HEK293 (cell line): ENCODE measurements around the gene SOX6.
"Not testable (repeated sequence)": the region's sequence is repeated elsewhere in the genome, so short reads cannot be mapped to it uniquely, and the experiment has no call there.

Source experiments
- CTCF ChIA-PET: fragments of 350-600 bp; formaldehyde crosslinking; extraction: SDS; loops from one replicate; lab custom pipeline; 2021; ENCODE audit warnings: antibody characterized with exemption; lab: Yijun Ruan, JAX
- POLR2A ChIA-PET: fragments of 300-600 bp; formaldehyde crosslinking; extraction: SDS; loops from one replicate; lab custom pipeline; 2020; ENCODE audit warnings: antibody characterized with exemption, inconsistent platforms; lab: Yijun Ruan, JAX
- H3K27ac ChIP-seq: fragments of 200-500 bp; sonication (Bioruptor generic); 2 replicates; pipeline ENCODE4 v1.5.1; 2014; ENCODE audit warnings: low read depth, low read length, control low read depth, inconsistent platforms; ENCODE audit errors: extremely low read depth
- H3K36me3 ChIP-seq, 2 experiments: fragments of 200-500 bp in 1 of 2; sonication (Bioruptor generic) in 1 of 2; 1 replicate in 1 of 2; 2 replicates in 1 of 2; pipeline ENCODE4 v1.5.1; 2014 to 2017; ENCODE audit warnings: inconsistent platforms in 2 of 2, low read length in 2 of 2; ENCODE audit not compliant: control insufficient read depth in 2 of 2, insufficient read depth in 1 of 2
- H3K4me1 ChIP-seq: fragments of 200-500 bp; sonication (Bioruptor generic); 2 replicates; pipeline ENCODE4 v1.5.1; 2014; ENCODE audit warnings: mild to moderate bottlenecking, low read length, inconsistent platforms; ENCODE audit not compliant: control insufficient read depth, insufficient read depth
- H3K4me3 ChIP-seq: 2 replicates; pipeline ENCODE4 v1.5.1; 2011; ENCODE audit warnings: low read depth, mild to moderate bottlenecking, control low read depth, low read length, moderate library complexity
- H3K9me3 ChIP-seq: fragments of 200-500 bp; sonication (Bioruptor generic); 2 replicates; pipeline ENCODE4 v1.5.1; 2014; ENCODE audit warnings: low read depth, low read length, inconsistent platforms; ENCODE audit not compliant: control insufficient read depth, insufficient read depth
- EGR2 ChIP-seq: fragments of 450-650 bp; formaldehyde crosslinking; IDR thresholded peaks from 2 replicates; pipeline ENCODE4 v1.5.1; 2016; ENCODE audit warnings: low read depth, missing biosample characterization, missing genetic modification characterization
- FEZF1 ChIP-seq: fragments of 450-650 bp; formaldehyde crosslinking; IDR thresholded peaks from 2 replicates; pipeline ENCODE4 v1.5.1; 2016; ENCODE audit warnings: missing biosample characterization, missing genetic modification characterization
- KLF16 ChIP-seq: fragments of 450-650 bp; formaldehyde crosslinking; IDR thresholded peaks from 2 replicates; pipeline ENCODE4 v1.5.1; 2017; ENCODE audit warnings: missing biosample characterization, missing genetic modification characterization
- YY1 ChIP-seq: fragments of 450-650 bp; formaldehyde crosslinking; IDR thresholded peaks from 2 replicates; pipeline ENCODE4 v1.5.1; 2018; ENCODE audit warnings: missing biosample characterization, missing genetic modification characterization
- ZBTB20 ChIP-seq: fragments of 450-650 bp; formaldehyde crosslinking; IDR thresholded peaks from 2 replicates; pipeline ENCODE4 v1.5.1; 2016; ENCODE audit warnings: missing biosample characterization, missing genetic modification characterization
- ZBTB21 ChIP-seq: fragments of 450-650 bp; formaldehyde crosslinking; IDR thresholded peaks from 2 replicates; pipeline ENCODE4 v1.5.1; 2017; ENCODE audit warnings: missing biosample characterization, missing genetic modification characterization
- ZBTB48 ChIP-seq: fragments of 450-650 bp; formaldehyde crosslinking; IDR thresholded peaks from 2 replicates; pipeline ENCODE4 v1.5.1; 2016; ENCODE audit warnings: missing biosample characterization, missing genetic modification characterization
- ZNF146 ChIP-seq: fragments of 450-650 bp; formaldehyde crosslinking; IDR thresholded peaks from 2 replicates; pipeline ENCODE4 v1.5.1; 2016; ENCODE audit warnings: missing biosample characterization, missing genetic modification characterization
- ZNF18 ChIP-seq: fragments of 450-650 bp; formaldehyde crosslinking; IDR thresholded peaks from 2 replicates; pipeline ENCODE4 v1.5.1; 2016; ENCODE audit warnings: missing biosample characterization, missing genetic modification characterization
- ZNF221 ChIP-seq: fragments of 450-650 bp; formaldehyde crosslinking; IDR thresholded peaks from 2 replicates; pipeline ENCODE4 v1.5.1; 2017; ENCODE audit warnings: missing biosample characterization, missing genetic modification characterization, borderline replicate concordance
- ZNF280C ChIP-seq: fragments of 450-650 bp; formaldehyde crosslinking; IDR thresholded peaks from 2 replicates; pipeline ENCODE4 v1.5.1; 2016; ENCODE audit warnings: missing biosample characterization, missing genetic modification characterization
- ZNF362 ChIP-seq: fragments of 450-650 bp; formaldehyde crosslinking; IDR thresholded peaks from 2 replicates; pipeline ENCODE4 v1.5.1; 2016; ENCODE audit warnings: missing biosample characterization, missing genetic modification characterization
- ZNF423 ChIP-seq: fragments of 450-650 bp; formaldehyde crosslinking; IDR thresholded peaks from 2 replicates; pipeline ENCODE4 v1.5.1; 2016; ENCODE audit warnings: missing biosample characterization, missing genetic modification characterization
- ZNF426 ChIP-seq: fragments of 450-650 bp; formaldehyde crosslinking; IDR thresholded peaks from 2 replicates; pipeline ENCODE4 v1.5.1; 2017; ENCODE audit warnings: missing biosample characterization, missing genetic modification characterization, mild to moderate bottlenecking, inconsistent platforms, moderate library complexity
- ZNF449 ChIP-seq: fragments of 450-650 bp; formaldehyde crosslinking; IDR thresholded peaks from 2 replicates; pipeline ENCODE4 v1.5.1; 2017; ENCODE audit warnings: missing biosample characterization, mild to moderate bottlenecking, missing genetic modification characterization, moderate library complexity
- ZNF501 ChIP-seq: fragments of 450-650 bp; formaldehyde crosslinking; IDR thresholded peaks from 2 replicates; pipeline ENCODE4 v1.5.1; 2016; ENCODE audit warnings: missing biosample characterization, missing genetic modification characterization
- ZNF558 ChIP-seq: fragments of 450-650 bp; formaldehyde crosslinking; IDR thresholded peaks from 2 replicates; pipeline ENCODE4 v1.5.1; 2016; ENCODE audit warnings: missing biosample characterization, missing genetic modification characterization
- ZNF561 ChIP-seq: fragments of 450-650 bp; IDR thresholded peaks from 2 replicates; pipeline ENCODE4 v1.5.1; 2018; ENCODE audit warnings: missing biosample characterization, missing genetic modification characterization, borderline replicate concordance
- ZNF580 ChIP-seq: fragments of 450-650 bp; formaldehyde crosslinking; IDR thresholded peaks from 2 replicates; pipeline ENCODE4 v1.5.1; 2016; ENCODE audit warnings: missing biosample characterization, missing genetic modification characterization
- ZNF623 ChIP-seq: fragments of 450-650 bp; formaldehyde crosslinking; IDR thresholded peaks from 2 replicates; pipeline ENCODE4 v1.5.1; 2016; ENCODE audit warnings: missing biosample characterization, missing genetic modification characterization
- ZNF747 ChIP-seq: fragments of 450-650 bp; formaldehyde crosslinking; IDR thresholded peaks from 2 replicates; pipeline ENCODE4 v1.5.1; 2016; ENCODE audit warnings: missing biosample characterization, missing genetic modification characterization
- ZXDB ChIP-seq: fragments of 450-650 bp; formaldehyde crosslinking; IDR thresholded peaks from 2 replicates; pipeline ENCODE4 v1.5.1; 2016; ENCODE audit warnings: missing biosample characterization, missing genetic modification characterization

The SOX6 gene

GRCh38 chr11:16148301-16148931, 207.9 kb downstream of the SOX6 start (continued):
- TF ChIP-seq ZBTB20 (tag by site-specific recombination) (peak; percentile 45), FEZF1 (tag by site-specific recombination) (peak; percentile 56; the same call in 1 of the 2 replicates), ZNF362 (tag by site-specific recombination) (0 out of 2 replicates have a peak, but pooled peaks have one; percentile 38), ZXDB (peak; percentile 32; the same call in 1 of the 2 replicates), ZNF423 (tag by site-specific recombination) (no peak), ZNF747 (tag by site-specific recombination) (no peak), KLF16 (tag by site-specific recombination) (no peak), ZNF426 (no peak), ZNF449 (tag by site-specific recombination) (no peak), YY1 (no peak), EGR2 (tag by site-specific recombination) (peak; percentile 65; the same call in 1 of the 2 replicates), ZBTB21 (tag by site-specific recombination) (no peak), ZNF558 (tag by site-specific recombination) (no peak), ZNF18 (tag by site-specific recombination) (no peak), ZNF623 (tag by site-specific recombination) (no peak), ZNF280C (no peak), ZNF221 (tag by site-specific recombination) (no peak), ZBTB48 (tag by site-specific recombination) (peak; percentile 57; the same call in 1 of the 2 replicates), ZNF561 (tag by site-specific recombination) (peak; percentile 67; the same call in 1 of the 2 replicates), ZNF501 (tag by site-specific recombination) (no peak)
- TF ChIP-seq, all 188 proteins: peak for 13

GRCh38 chr11:16146980-16147379, 209.4 kb downstream of the SOX6 start:
- TF ChIP-seq ZNF580, result 0 out of 2 replicates have a peak, but pooled peaks have one; percentile 24
- TF ChIP-seq ZNF146, result peak; percentile 95
- H3K4me3 ChIP-seq, POLR2A ChIA-PET, H3K36me3 ChIP-seq, H3K27ac ChIP-seq, H3K9me3 ChIP-seq, H3K4me1 ChIP-seq: not testable (repeated sequence)
- CTCF ChIA-PET, result interaction anchor here (0.7 kb wide), 1 partner anchor 385 kb away, joined by 4 read pairs; no protein-coding TSS in a partner anchor

GRCh38 chr11:16141614-16142013, 214.7 kb downstream of the SOX6 start:
- H3K27ac ChIP-seq, H3K4me3 ChIP-seq, CTCF ChIA-PET, H3K36me3 ChIP-seq, H3K4me1 ChIP-seq, H3K9me3 ChIP-seq: not testable (repeated sequence)
- POLR2A ChIA-PET, result interaction anchor here (0.6 kb wide), 1 partner anchor 182 kb away, joined by 8 read pairs; no protein-coding TSS in a partner anchor

GRCh38 chr11:16141162-16141561, 215.2 kb downstream of the SOX6 start:
- CTCF ChIA-PET, result not testable (repeated sequence)
- POLR2A ChIA-PET, result interaction anchor here (0.6 kb wide), 1 partner anchor 181 kb away, joined by 8 read pairs; no protein-coding TSS in a partner anchor

More at GRCh38 chr11:16141162-16141561, 215.2 kb downstream of the SOX6 start:
- H3K4me1 ChIP-seq, H3K27ac ChIP-seq, H3K36me3 ChIP-seq, H3K4me3 ChIP-seq, H3K9me3 ChIP-seq: not testable (repeated sequence)
